ENCODE data around the gene RASGRP4. TPM values are rescaled to one million over a fixed set of nuclear protein-coding genes. Genes with fewer than 3 reads are reported as not detected.

RASGRP4 gene
- total RNA-seq, 3 donors from 2014 or later = 0.55 to 2.3 (median 2.0) TPM

GRCh38 chr19:38400361-38400760 lies 25.7 kb downstream of the RASGRP4 start:
- intact Hi-C loops (cut with DNase I, micrococcal nuclease) = loop anchor here in 1 of 2 donors (10.0 kb wide), 1 partner anchor 234 kb away; no protein-coding TSS in a partner anchor
- DNase-seq (no peak), ATAC-seq (no peak)
- Histone ChIP-seq H3K9me3 (no peaks in the 10 kb centered on the region), H3K4me3 (no peak overlapping the region), H3K4me1 (ENCODE audit: low read depth) (no peaks in the 10 kb centered on the region), H3K36me3 (ENCODE audit: low read depth) (no peaks in the 10 kb centered on the region)
- TF ChIP-seq CTCF (IDR thresholded peaks at IDR 0.05) = no peak

- Histone ChIP-seq H3K4me3 (no peak overlapping the region), H3K9me3 (no peaks in the 10 kb centered on the region), H3K4me1 (ENCODE audit: low read depth) (no peaks in the 10 kb centered on the region), H3K36me3 (ENCODE audit: low read depth) (no peaks in the 10 kb centered on the region)
- no peak for ATAC-seq
- DNase-seq = no peak
- TF ChIP-seq CTCF (IDR thresholded peaks at IDR 0.05) = no peak
- intact Hi-C loops (cut with DNase I, micrococcal nuclease) = no loop called here
Observed at GRCh38 chr19:38399537-38399936, 26.5 kb downstream of the RASGRP4 start.

GRCh38 chr19:38399081-38399480 lies 26.9 kb downstream of the RASGRP4 start:
- no peak for DNase-seq
- no peak for ATAC-seq
- no peaks in the 10 kb centered on the region for H3K36me3 ChIP-seq (ENCODE audit: low read depth)
- no peak for TF ChIP-seq CTCF (IDR thresholded peaks at IDR 0.05)
- H3K4me3 ChIP-seq = no peak overlapping the region
- no peaks in the 10 kb centered on the region for H3K4me1 ChIP-seq (ENCODE audit: low read depth)
- no peaks in the 10 kb centered on the region for H3K9me3 ChIP-seq
- intact Hi-C loops (cut with DNase I, micrococcal nuclease) = no loop called here

- Histone ChIP-seq H3K36me3 (ENCODE audit: low read depth) (no peaks in the 10 kb centered on the region), H3K4me1 (ENCODE audit: low read depth) (no peaks in the 10 kb centered on the region), H3K9me3 (no peaks in the 10 kb centered on the region), H3K4me3 (no peak overlapping the region)
- intact Hi-C loops (cut with DNase I, micrococcal nuclease) = no loop called here
- TF ChIP-seq CTCF (IDR thresholded peaks at IDR 0.05) = no peak
- peak; percentile 74 for ATAC-seq
- DNase-seq = no peak
Observed at GRCh38 chr19:38395381-38396114, 30.5 kb downstream of the RASGRP4 start.

GRCh38 chr19:38394488-38394887 lies 31.5 kb downstream of the RASGRP4 start:
- peak in 2 of 3 donors; percentile 53 to 68 for DNase-seq
- Histone ChIP-seq H3K36me3 (ENCODE audit: low read depth) (no peaks in the 10 kb centered on the region), H3K4me3 (no peak overlapping the region), H3K9me3 (no peaks in the 10 kb centered on the region), H3K4me1 (ENCODE audit: low read depth) (no peaks in the 10 kb centered on the region)
- intact Hi-C loops (cut with DNase I, micrococcal nuclease) = no loop called here
- ATAC-seq = peak; percentile 27
- TF ChIP-seq CTCF (IDR thresholded peaks at IDR 0.05) = no peak

Data from mucosa of descending colon (tissue), 3 donors.